ENCODE data around the gene KRTAP9-1. TPM values are rescaled to one million over a fixed set of nuclear protein-coding genes. Genes with fewer than 3 reads are reported as not detected.

Gene KRTAP9-1
- total and polyA plus RNA-seq, 2 experiments from 2014 or later, result not detected

- no peak for TF ChIP-seq ZNF462 (CRISPR knock-in tag; IDR thresholded peaks at IDR 0.05)
- TF ChIP-seq POLR2AphosphoS5 (IDR thresholded peaks at IDR 0.05; ENCODE audit: low read depth), result no peak
- no peak for TF ChIP-seq STAT1 (IDR thresholded peaks at IDR 0.05; ENCODE audit: unreplicated experiment)
- TF ChIP-seq JUNB (IDR thresholded peaks at IDR 0.05; ENCODE audit: unreplicated experiment), result no peak
- no peak for TF ChIP-seq ZNF331 (CRISPR knock-in tag; IDR thresholded peaks at IDR 0.05; ENCODE audit: low read depth)
- no peak for TF ChIP-seq NANOG (IDR thresholded peaks at IDR 0.05; ENCODE audit: borderline replicate concordance)
- no peak for TF ChIP-seq EZH2phosphoT487 (IDR thresholded peaks at IDR 0.05; ENCODE audit: unreplicated experiment)
- TF ChIP-seq REST (IDR thresholded peaks at IDR 0.05; ENCODE audit: unreplicated experiment), result no peak
- no peak for TF ChIP-seq CREB1 (CRISPR knock-in tag; IDR thresholded peaks at IDR 0.05; ENCODE audit: low read depth)
Measured at GRCh38 chr17:41171886-41172285, 17.8 kb upstream of the KRTAP9-1 start (continued).

All from GM23338 (cell line).